HEK293T (cell line): ENCODE data around the gene FAS.
"Not testable (repeated sequence)": the region's sequence is repeated elsewhere in the genome, so short reads cannot be mapped to it uniquely, and the experiment has no call there.

Experiments used
- CTCF ChIA-PET: fragments of 350-600 bp; formaldehyde crosslinking; extraction: SDS; loops from one replicate; lab custom pipeline; 2021; ENCODE audit warnings: antibody characterized with exemption, inconsistent platforms; lab: Yijun Ruan, JAX
- POLR2A ChIA-PET: fragments of 350-600 bp; formaldehyde crosslinking; extraction: SDS; loops from one replicate; lab custom pipeline; 2020; ENCODE audit warnings: antibody characterized with exemption, inconsistent platforms; lab: Yijun Ruan, JAX
- DNase-seq: peaks from one replicate; pipeline ENCODE4 v3.0.0; 2012; ENCODE audit warnings: mixed read lengths; ENCODE audit errors: extremely low spot score
- ARNT ChIP-seq: fragments of 450-650 bp; IDR thresholded peaks from 2 replicates; pipeline ENCODE4 v1.6.1; 2017; ENCODE audit warnings: mild to moderate bottlenecking
- BHLHE40 ChIP-seq: fragments of 450-650 bp; IDR thresholded peaks from 2 replicates; pipeline ENCODE4 v1.6.1; 2016; ENCODE audit warnings: mild to moderate bottlenecking, moderate library complexity, borderline replicate concordance
- CTBP1 ChIP-seq: fragments of 450-650 bp; IDR thresholded peaks from 2 replicates; pipeline ENCODE4 v1.6.1; 2016; ENCODE audit warnings: borderline replicate concordance
- ELF4 ChIP-seq: fragments of 450-650 bp; IDR thresholded peaks from 2 replicates; pipeline ENCODE4 v1.6.1; 2017; ENCODE audit warnings: antibody characterized with exemption
- FOXA1 ChIP-seq: fragments of 450-650 bp; IDR thresholded peaks from 2 replicates; pipeline ENCODE4 v1.6.1; 2016; ENCODE audit warnings: mild to moderate bottlenecking
- FOXK2 ChIP-seq: fragments of 450-650 bp; IDR thresholded peaks from 2 replicates; pipeline ENCODE4 v1.6.1; 2016; ENCODE audit warnings: mild to moderate bottlenecking
- FOXM1 ChIP-seq: fragments of 450-650 bp; IDR thresholded peaks from 2 replicates; pipeline ENCODE4 v1.6.1; 2017; ENCODE audit warnings: mild to moderate bottlenecking, borderline replicate concordance
- HDGF ChIP-seq: fragments of 450-650 bp; IDR thresholded peaks from 2 replicates; pipeline ENCODE4 v1.6.1; 2017; ENCODE audit warnings: antibody characterized with exemption, borderline replicate concordance
- L3MBTL2 ChIP-seq: fragments of 450-650 bp; conservative IDR thresholded peaks from 2 replicates; pipeline ENCODE4 v1.6.1; 2016; ENCODE audit warnings: mild to moderate bottlenecking
- LEF1 ChIP-seq: fragments of 450-650 bp; IDR thresholded peaks from 2 replicates; pipeline ENCODE4 v1.6.1; 2017; ENCODE audit warnings: mild to moderate bottlenecking, borderline replicate concordance
- NFRKB ChIP-seq: fragments of 450-650 bp; IDR thresholded peaks from 2 replicates; pipeline ENCODE4 v1.6.1; 2016; ENCODE audit warnings: mild to moderate bottlenecking, moderate library complexity
- SP1 ChIP-seq: fragments of 450-650 bp; IDR thresholded peaks from 2 replicates; pipeline ENCODE4 v1.6.1; 2017
- SUZ12 ChIP-seq: fragments of 450-650 bp; IDR thresholded peaks from 2 replicates; pipeline ENCODE4 v1.6.1; 2016; ENCODE audit warnings: mild to moderate bottlenecking
- TARDBP ChIP-seq: fragments of 450-650 bp; IDR thresholded peaks from 2 replicates; pipeline ENCODE4 v1.6.1; 2016
- ZNF384 ChIP-seq: fragments of 450-650 bp; IDR thresholded peaks from 2 replicates; pipeline ENCODE4 v1.6.1; 2016
- TF ChIP-seq, protein P1 (sequence below): fragments of 450-650 bp; IDR thresholded peaks from 2 replicates; pipeline ENCODE4 v1.6.1; 2016

FAS gene

DNA sequence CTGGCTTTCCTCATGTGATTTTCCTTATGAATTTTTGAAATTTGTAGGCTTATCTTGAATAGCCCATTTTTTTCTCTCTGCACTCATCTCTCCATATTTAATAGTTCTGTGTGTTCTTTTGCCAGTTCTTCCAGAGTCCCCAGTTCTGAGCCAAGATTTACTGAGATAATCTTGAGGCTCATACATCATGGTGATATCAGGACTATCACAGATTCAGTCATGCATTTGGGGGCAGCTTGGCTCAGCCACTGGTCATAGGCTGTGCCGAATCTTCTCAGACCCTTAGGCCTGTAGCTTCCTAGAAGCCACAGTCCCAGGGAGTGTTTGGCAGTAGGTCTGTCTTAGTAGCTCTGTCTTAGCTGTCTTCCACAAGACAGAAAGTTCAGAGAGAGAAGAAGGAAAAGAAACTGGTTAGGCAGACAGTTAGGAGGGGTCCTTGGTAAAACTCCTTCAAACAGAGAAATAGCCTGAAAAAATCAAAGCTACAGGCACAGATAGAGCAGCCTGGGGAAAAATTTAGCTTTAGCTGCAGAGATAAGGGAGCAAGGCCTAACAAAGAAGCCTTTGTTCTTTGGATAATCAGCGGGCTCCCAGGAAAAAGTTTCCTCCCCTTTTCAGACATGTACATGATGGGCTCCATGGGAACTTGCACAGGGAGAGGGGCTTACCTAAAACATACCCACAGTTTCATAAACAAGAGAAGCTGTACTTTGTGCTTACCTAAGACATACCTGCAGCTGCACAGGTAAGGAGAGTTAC, 29.1 kb downstream of the FAS start:
- DNase-seq, result no peak
- TF ChIP-seq ZNF384, result no peak
- no peak for TF ChIP-seq HDGF
- no peak for TF ChIP-seq SP1
- no peak for TF ChIP-seq LEF1
- no peak for TF ChIP-seq CTBP1
- no peak for TF ChIP-seq FOXK2
- TF ChIP-seq NFRKB, result no peak
- POLR2A ChIA-PET, result no interaction called here
- CTCF ChIA-PET, result no interaction called here

DNA sequence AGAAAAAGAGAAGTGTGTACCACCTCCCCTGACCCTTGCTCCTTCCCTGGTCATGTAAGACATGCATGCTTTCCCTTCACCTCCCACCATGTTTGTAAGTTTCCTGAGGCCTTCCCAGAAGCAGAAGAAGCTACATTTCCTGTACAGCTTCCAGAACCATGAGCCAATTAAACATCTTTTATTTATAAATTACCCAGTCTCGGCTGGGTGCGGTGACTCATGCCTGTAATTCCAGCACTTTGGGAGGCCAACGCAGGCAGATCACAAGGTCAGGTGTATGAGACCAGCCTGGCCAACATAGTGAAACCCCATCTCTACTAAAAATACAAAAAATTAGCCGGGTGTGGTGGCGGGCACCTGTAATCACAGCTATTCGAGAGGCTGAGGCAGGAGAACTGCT, 30.9 kb downstream of the FAS start:
- DNase-seq, CTCF ChIA-PET: not testable (repeated sequence)
- POLR2A ChIA-PET, result interaction anchor here (1.6 kb wide), 1 partner anchor 31 kb away, joined by 4 read pairs; the partner anchor contains the start of gene FAS

DNA sequence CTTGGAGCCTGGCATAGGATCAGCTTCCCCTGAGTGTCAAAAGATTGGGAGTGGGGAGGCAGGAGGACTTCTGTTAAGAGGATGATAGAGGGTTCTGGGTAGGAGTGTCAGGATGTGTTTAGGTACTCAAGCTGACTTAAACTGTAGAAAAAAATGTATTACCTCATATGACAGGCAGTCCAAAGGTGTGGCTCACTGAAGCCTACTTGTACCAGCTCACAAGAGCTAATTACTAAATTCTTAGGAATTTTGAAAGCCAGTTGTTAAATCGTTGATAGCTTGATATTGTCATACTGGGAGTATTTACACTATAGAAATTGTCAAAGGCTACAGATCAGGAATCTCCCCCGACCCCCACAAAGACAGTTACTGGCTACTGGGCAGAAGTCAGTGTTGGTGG, 32.1 kb downstream of the FAS start:
- TF ChIP-seq SP1, result no peak
- no peak for TF ChIP-seq SUZ12
- no peak for TF ChIP-seq FOXA1
- TF ChIP-seq FOXK2, result no peak
- TF ChIP-seq L3MBTL2, result no peak
- TF ChIP-seq NFRKB, result no peak
- no peak for TF ChIP-seq FOXM1
- TF ChIP-seq TARDBP, result no peak
- TF ChIP-seq, protein P1, sequence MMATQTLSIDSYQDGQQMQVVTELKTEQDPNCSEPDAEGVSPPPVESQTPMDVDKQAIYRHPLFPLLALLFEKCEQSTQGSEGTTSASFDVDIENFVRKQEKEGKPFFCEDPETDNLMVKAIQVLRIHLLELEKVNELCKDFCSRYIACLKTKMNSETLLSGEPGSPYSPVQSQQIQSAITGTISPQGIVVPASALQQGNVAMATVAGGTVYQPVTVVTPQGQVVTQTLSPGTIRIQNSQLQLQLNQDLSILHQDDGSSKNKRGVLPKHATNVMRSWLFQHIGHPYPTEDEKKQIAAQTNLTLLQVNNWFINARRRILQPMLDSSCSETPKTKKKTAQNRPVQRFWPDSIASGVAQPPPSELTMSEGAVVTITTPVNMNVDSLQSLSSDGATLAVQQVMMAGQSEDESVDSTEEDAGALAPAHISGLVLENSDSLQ, result no peak
- TF ChIP-seq BHLHE40, result no peak
- TF ChIP-seq ZNF384, result no peak
- TF ChIP-seq LEF1, result no peak
- no peak for TF ChIP-seq HDGF
- TF ChIP-seq ARNT, result no peak
- ChIA-PET POLR2A (no interaction called here), CTCF (no interaction called here)
- no peak for DNase-seq

DNA sequence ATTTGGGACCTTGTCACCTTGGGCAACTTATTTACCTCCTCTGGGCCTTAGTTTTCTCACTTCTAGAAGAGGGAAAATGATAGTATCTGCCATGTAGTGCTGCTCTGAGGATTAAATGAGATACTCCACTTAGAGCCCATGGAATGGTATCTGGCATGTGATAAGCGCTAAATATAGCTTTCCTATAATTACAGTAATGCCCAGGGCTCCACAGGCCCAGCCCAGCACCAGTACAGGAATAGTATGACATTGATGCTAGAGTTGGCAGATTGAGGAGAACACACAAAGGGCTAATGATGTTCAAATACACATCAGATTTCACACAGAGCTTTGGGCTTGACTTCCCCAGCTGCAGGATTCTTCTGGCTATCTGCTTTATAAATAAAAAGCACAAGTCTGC, 34.9 kb downstream of the FAS start:
- no peak for DNase-seq
- TF ChIP-seq ZNF384, result no peak
- no peak for TF ChIP-seq ARNT
- no peak for TF ChIP-seq TARDBP
- no peak for TF ChIP-seq LEF1
- TF ChIP-seq SUZ12, result no peak
- TF ChIP-seq, protein P1, result no peak
- TF ChIP-seq HDGF, result no peak
- no peak for TF ChIP-seq SP1
- TF ChIP-seq FOXA1, result no peak
- no peak for TF ChIP-seq NFRKB
- TF ChIP-seq FOXK2, result no peak
- TF ChIP-seq L3MBTL2, result no peak
- TF ChIP-seq ELF4, result no peak
- no peak for TF ChIP-seq BHLHE40
- TF ChIP-seq FOXM1, result no peak
- no peak for TF ChIP-seq CTBP1
- ChIA-PET CTCF (interaction anchor here (0.9 kb wide), 1 partner anchor 192 kb away, joined by 4 read pairs; no protein-coding TSS in a partner anchor), POLR2A (no interaction called here)

DNA sequence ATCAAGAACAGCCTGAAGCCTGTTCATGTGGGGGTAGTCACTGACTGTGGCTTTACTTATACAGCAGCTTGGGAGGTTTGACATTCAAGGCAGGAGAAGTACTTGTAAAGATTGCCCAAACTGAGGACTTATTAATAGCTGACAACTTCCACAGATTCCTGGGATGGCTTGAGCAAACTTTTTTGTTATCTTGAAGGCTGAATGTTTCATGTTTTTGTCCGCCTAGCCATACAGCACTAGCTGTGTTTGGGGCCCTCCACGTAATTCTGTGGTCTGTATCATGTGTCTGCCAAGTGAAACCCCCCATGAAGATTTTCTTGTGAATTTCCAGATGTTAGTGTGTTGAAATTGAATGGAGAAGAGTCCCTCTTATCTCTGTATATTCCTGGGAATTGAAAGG, 38.6 kb downstream of the FAS start:
- DNase-seq, result no peak
- TF ChIP-seq HDGF (no peak), SP1 (no peak), NFRKB (no peak), FOXM1 (no peak), L3MBTL2 (no peak), BHLHE40 (no peak), FOXA1 (no peak), FOXK2 (no peak), ZNF384 (no peak)
- TF ChIP-seq, protein P1, result no peak
- ChIA-PET CTCF (interaction anchor here (0.6 to 2.1 kb wide), 11 partner anchors 12 to 191 kb away, joined by 3 to 14 read pairs (median 3); partner anchors contain the start of gene CH25H), POLR2A (no interaction called here)

DNA sequence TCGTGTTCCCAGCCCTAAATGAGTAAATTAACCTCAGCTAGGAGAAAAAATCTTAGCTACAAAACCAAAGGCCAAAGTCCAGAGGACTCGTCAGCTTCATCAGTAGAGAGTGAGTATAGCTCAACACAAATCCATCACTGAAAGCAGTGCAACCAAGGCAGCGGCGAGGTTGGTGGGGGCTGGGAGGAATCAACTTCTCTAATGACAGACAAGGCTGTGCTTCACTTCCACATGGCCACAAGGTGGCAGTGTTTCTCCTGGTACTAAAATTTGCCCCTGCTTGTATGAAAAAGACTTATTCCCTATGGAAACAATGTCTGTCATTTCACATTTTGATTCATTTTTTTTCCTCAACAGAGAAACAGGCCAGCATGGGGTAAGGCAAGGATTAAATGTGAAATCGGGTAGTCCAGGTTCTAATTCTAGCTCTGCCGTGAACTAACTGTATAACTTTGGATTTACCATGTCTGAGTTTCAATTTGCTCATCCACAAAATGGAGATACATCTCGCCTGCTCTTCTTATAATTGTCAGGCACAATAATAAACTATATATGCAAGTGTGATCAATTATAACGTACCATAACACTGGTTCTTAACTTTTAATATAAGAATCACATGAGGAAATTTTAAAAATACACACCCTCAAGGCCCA, 39.3 kb downstream of the FAS start:
- ChIA-PET POLR2A (no interaction called here), CTCF (interaction anchor here (0.6 to 2.1 kb wide), 10 partner anchors 13 to 188 kb away, joined by 3 to 14 read pairs (median 3); partner anchors contain the start of gene CH25H)
- peak; percentile 67 for DNase-seq
- TF ChIP-seq, protein P1, result peak; percentile 77
- TF ChIP-seq TARDBP, result no peak
